ENCODE results near the gene EYA3. TPM values are rescaled to one million over a fixed set of nuclear protein-coding genes. Genes with fewer than 3 reads are reported as not detected.
"Not testable (repeated sequence)": the region's sequence is repeated elsewhere in the genome, so short reads cannot be mapped to it uniquely, and the experiment has no call there.

EYA3 gene
- total and polyA plus RNA-seq, 5 donors = 5.8 to 22.7 (median 18.9) TPM

- H3K27ac ChIP-seq (ENCODE audit: low read length) = no peak overlapping the region
- intact Hi-C loops (cut with DNase I) = no loop called here
- no peak for DNase-seq
- no peak overlapping the region for H3K4me3 ChIP-seq (ENCODE audit: low read length)
- no peaks in the 10 kb centered on the region for H3K9me3 ChIP-seq (ENCODE audit: control insufficient read depth, low read length)
- no peaks in the 10 kb centered on the region for H3K4me1 ChIP-seq (ENCODE audit: control insufficient read depth, insufficient read depth, low read length)
- no peak for ATAC-seq
- 75% methylated on average over 2 of the region's 2 CpGs for WGBS
- H3K27me3 ChIP-seq (ENCODE audit: control insufficient read depth, insufficient read depth) = no peaks in the 10 kb centered on the region
Observed at GRCh38 chr1:28021064-28021463, 67.3 kb downstream of the EYA3 start.

- H3K27me3 ChIP-seq (ENCODE audit: control insufficient read depth, insufficient read depth) = no peaks in the 10 kb centered on the region
- ATAC-seq (no peak), DNase-seq (no peak)
- H3K9me3 ChIP-seq (ENCODE audit: control insufficient read depth, low read length) = no peaks in the 10 kb centered on the region
- intact Hi-C loops (cut with DNase I) = no loop called here
- no peak overlapping the region for H3K4me3 ChIP-seq (ENCODE audit: low read length)
- 88% methylated on average over 1 of the region's 1 CpG for WGBS
- H3K4me1 ChIP-seq (ENCODE audit: control insufficient read depth, insufficient read depth, low read length) = no peaks in the 10 kb centered on the region
- no peak overlapping the region for H3K27ac ChIP-seq (ENCODE audit: low read length)
Observed at GRCh38 chr1:28010969-28011368, 77.4 kb downstream of the EYA3 start.

GRCh38 chr1:28003117-28003516, 85.3 kb downstream of the EYA3 start:
- H3K9me3 ChIP-seq (ENCODE audit: control insufficient read depth, low read length); DNase-seq; H3K27ac ChIP-seq (ENCODE audit: low read length); H3K4me3 ChIP-seq (ENCODE audit: low read length); H3K4me1 ChIP-seq (ENCODE audit: control insufficient read depth, insufficient read depth, low read length); H3K27me3 ChIP-seq (ENCODE audit: control insufficient read depth, insufficient read depth); intact Hi-C loops (cut with DNase I); ATAC-seq: not testable (repeated sequence)
- 98% methylated on average over 8 of the region's 8 CpGs for WGBS

GRCh38 chr1:28002600-28002999, 85.8 kb downstream of the EYA3 start:
- Histone ChIP-seq H3K9me3 (ENCODE audit: control insufficient read depth, low read length) (no peaks in the 10 kb centered on the region), H3K4me1 (ENCODE audit: control insufficient read depth, insufficient read depth, low read length) (no peaks in the 10 kb centered on the region), H3K27me3 (ENCODE audit: control insufficient read depth, insufficient read depth) (no peaks in the 10 kb centered on the region), H3K27ac (ENCODE audit: low read length) (no peak overlapping the region), H3K4me3 (ENCODE audit: low read length) (no peak overlapping the region)
- ATAC-seq (no peak), DNase-seq (no peak)
- intact Hi-C loops (cut with DNase I) = no loop called here
- 98% methylated on average over 10 of the region's 10 CpGs for WGBS

- Histone ChIP-seq H3K4me3 (ENCODE audit: low read length) (no peak overlapping the region), H3K27ac (ENCODE audit: low read length) (no peak overlapping the region), H3K27me3 (ENCODE audit: control insufficient read depth, insufficient read depth) (no peaks in the 10 kb centered on the region), H3K4me1 (ENCODE audit: control insufficient read depth, insufficient read depth, low read length) (no peaks in the 10 kb centered on the region), H3K9me3 (ENCODE audit: control insufficient read depth, low read length) (no peaks in the 10 kb centered on the region)
- no peak for DNase-seq
- intact Hi-C loops (cut with DNase I) = no loop called here
- WGBS = 98% methylated on average over 1 of the region's 1 CpG
- no peak for ATAC-seq
Observed at GRCh38 chr1:27999055-27999454, 89.4 kb downstream of the EYA3 start.

DNA sequence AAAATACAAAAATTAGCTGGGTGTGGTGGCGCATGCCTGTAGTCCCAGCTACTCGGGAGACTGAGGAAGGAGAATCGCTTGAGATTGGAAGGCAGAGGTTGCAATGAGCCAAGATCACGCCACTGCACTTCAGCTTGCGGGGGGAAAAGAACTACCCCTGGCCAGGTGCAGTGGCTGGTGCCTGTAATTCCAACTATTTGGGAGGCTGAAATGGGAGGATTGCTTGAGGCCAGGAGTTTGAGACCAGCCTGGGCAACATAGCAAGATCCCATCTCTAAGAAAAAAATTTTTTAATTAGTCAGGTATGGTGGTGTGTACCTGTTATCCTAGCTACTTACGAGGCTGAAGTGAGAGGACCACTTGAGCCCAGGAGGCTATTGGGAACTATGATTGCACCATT, 93.9 kb downstream of the EYA3 start:
- H3K4me3 ChIP-seq (ENCODE audit: low read length); ATAC-seq; H3K9me3 ChIP-seq (ENCODE audit: control insufficient read depth, low read length); intact Hi-C loops (cut with DNase I); H3K27me3 ChIP-seq (ENCODE audit: control insufficient read depth, insufficient read depth); H3K27ac ChIP-seq (ENCODE audit: low read length); DNase-seq; H3K4me1 ChIP-seq (ENCODE audit: control insufficient read depth, insufficient read depth, low read length): not testable (repeated sequence)
- WGBS = 94% methylated on average over 6 of the region's 6 CpGs

DNA sequence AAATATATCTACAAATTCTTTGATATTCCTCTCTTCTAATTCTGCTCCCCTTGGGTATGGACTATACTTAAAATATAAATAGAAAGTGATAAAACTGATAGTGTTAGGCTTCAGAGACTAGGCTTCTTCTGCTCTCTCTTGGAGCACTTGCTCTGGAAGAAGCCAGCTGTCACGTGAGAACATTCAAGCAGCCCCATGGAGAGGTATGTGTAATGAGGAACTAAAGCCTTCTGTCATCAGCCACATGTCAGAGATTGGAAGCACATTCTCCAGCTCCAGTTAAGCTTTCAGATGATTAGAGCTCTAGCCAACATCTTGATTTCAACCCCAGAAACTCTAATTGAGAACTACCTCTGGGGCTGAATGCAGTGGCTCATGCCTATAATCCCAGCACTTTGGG, 94.3 kb downstream of the EYA3 start:
- Histone ChIP-seq H3K4me3 (ENCODE audit: low read length) (no peak overlapping the region), H3K9me3 (ENCODE audit: control insufficient read depth, low read length) (no peaks in the 10 kb centered on the region), H3K4me1 (ENCODE audit: control insufficient read depth, insufficient read depth, low read length) (no peaks in the 10 kb centered on the region), H3K27ac (ENCODE audit: low read length) (no peak overlapping the region), H3K27me3 (ENCODE audit: control insufficient read depth, insufficient read depth) (no peaks in the 10 kb centered on the region)
- WGBS = 15% methylated on average over 1 of the region's 1 CpG
- ATAC-seq (peak; percentile 38 to 73), DNase-seq (no peak)
- intact Hi-C loops (cut with DNase I) = no loop called here

GRCh38 chr1:27993241-27993640, 95.2 kb downstream of the EYA3 start:
- H3K4me3 ChIP-seq (ENCODE audit: low read length) = no peak overlapping the region
- WGBS = 12% methylated on average over 3 of the region's 3 CpGs
- no peaks in the 10 kb centered on the region for H3K4me1 ChIP-seq (ENCODE audit: control insufficient read depth, insufficient read depth, low read length)
- peak overlapping the region; percentile 52 for H3K27ac ChIP-seq (ENCODE audit: low read length)
- no peaks in the 10 kb centered on the region for H3K27me3 ChIP-seq (ENCODE audit: control insufficient read depth, insufficient read depth)
- ATAC-seq = peak; percentile 48 to 77
- no peak for DNase-seq
- intact Hi-C loops (cut with DNase I) = no loop called here
- no peaks in the 10 kb centered on the region for H3K9me3 ChIP-seq (ENCODE audit: control insufficient read depth, low read length)

- DNase-seq (peak in 2 of 3 donors; percentile 27 to 71), ATAC-seq (peak; percentile 47 to 80)
- intact Hi-C loops (cut with DNase I) = no loop called here
- no peaks in the 10 kb centered on the region for H3K9me3 ChIP-seq (ENCODE audit: control insufficient read depth, low read length)
- H3K27ac ChIP-seq (ENCODE audit: low read length) = no peak overlapping the region
- no peaks in the 10 kb centered on the region for H3K27me3 ChIP-seq (ENCODE audit: control insufficient read depth, insufficient read depth)
- H3K4me3 ChIP-seq (ENCODE audit: low read length) = no peak overlapping the region
- 64% methylated on average over 6 of the region's 6 CpGs for whole genome bisulfite sequencing
- H3K4me1 ChIP-seq (ENCODE audit: control insufficient read depth, insufficient read depth, low read length) = no peaks in the 10 kb centered on the region
Observed at GRCh38 chr1:27992276-27992675, 96.1 kb downstream of the EYA3 start.

- ATAC-seq = no peak
- intact Hi-C loops (cut with DNase I) = no loop called here
- no peak for DNase-seq
- H3K4me3 ChIP-seq (ENCODE audit: low read length) = no peak overlapping the region
- no peak overlapping the region for H3K27ac ChIP-seq (ENCODE audit: low read length)
- H3K4me1 ChIP-seq (ENCODE audit: control insufficient read depth, insufficient read depth, low read length) = no peaks in the 10 kb centered on the region
- WGBS = 89% methylated on average over 3 of the region's 3 CpGs
- no peaks in the 10 kb centered on the region for H3K9me3 ChIP-seq (ENCODE audit: control insufficient read depth, low read length)
- H3K27me3 ChIP-seq (ENCODE audit: control insufficient read depth, insufficient read depth) = no peaks in the 10 kb centered on the region
Observed at GRCh38 chr1:27990920-27991537, 97.4 kb downstream of the EYA3 start.

DNA sequence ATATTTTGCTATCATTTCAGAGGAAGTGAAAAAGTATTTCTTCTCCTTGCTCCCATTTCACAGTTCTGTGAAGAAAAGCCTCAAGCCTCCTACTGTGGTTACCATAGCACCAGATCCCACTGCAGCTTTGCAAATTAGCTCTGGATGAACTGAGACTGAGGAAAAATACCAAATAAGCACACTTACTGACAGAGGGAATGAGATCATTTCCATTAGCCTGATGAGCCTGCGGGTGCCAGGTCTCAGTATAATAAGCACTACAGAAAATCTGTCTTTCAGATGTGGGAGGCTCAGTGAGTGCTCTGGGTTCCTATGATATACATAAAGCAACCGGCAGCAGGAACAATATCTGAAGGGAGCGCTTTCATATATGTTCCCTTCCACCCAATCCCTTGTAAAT, 107.3 kb downstream of the EYA3 start:
- Histone ChIP-seq H3K9me3 (ENCODE audit: control insufficient read depth, low read length) (no peaks in the 10 kb centered on the region), H3K27me3 (ENCODE audit: control insufficient read depth, insufficient read depth) (no peaks in the 10 kb centered on the region), H3K27ac (ENCODE audit: low read length) (no peak overlapping the region), H3K4me1 (ENCODE audit: control insufficient read depth, insufficient read depth, low read length) (no peaks in the 10 kb centered on the region), H3K4me3 (ENCODE audit: low read length) (no peak overlapping the region)
- DNase-seq (no peak), ATAC-seq (no peak)
- intact Hi-C loops (cut with DNase I) = loop anchor here in 3 of 4 donors (5.0 to 10.0 kb wide), 3 partner anchors 116 to 126 kb away; no protein-coding TSS in a partner anchor
- whole genome bisulfite sequencing = 73% methylated on average over 3 of the region's 3 CpGs

Measured in right cardiac atrium (tissue), 5 donors.